Measurements from ENCODE around the gene MFN1.

Gene MFN1

DNA sequence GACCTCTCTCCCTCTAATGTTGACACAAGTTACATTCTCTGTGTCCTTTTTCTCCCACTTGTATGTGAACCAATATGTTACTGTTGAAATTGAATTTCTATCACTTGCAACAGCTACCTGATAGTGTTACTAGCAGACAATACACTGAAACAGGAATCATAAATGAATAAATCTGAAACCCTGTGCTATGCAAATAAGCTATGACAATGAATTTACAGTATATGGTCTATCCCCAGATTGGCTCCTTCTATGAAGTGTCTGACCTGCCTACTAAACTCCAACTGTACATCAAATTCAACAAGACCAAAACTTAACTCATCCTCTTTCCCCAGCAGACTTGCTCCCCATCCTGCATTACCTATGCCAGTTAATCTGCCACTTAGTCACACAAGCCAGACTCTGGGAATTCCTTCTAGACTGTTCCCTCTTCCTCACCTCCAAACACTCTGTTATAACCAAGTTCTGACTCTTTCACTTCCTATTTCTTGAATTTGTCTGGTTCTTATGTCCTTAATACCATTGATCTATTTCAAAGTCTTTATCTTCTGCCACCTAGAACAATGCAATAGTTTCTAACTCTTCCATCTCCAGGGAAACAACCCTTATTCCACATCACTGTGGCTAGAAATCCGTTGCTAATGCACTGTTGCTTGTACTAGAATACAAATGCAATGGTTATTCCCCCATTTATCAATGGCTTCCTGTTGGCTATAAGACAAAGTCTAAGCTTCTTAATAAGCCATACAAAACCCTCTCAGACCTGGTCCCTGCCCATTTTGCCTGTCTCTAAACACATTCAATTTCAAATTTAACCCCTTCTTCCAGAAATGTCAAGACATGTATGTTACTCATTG is 38.1 kb upstream of the MFN1 start (continued):
- TF ChIP-seq ZNF18 (tag by site-specific recombination; IDR thresholded peaks at IDR 0.05), result no peak
- no peak for TF ChIP-seq SP3 (tag by site-specific recombination; IDR thresholded peaks at IDR 0.05)

GRCh38 chr3:179318876-179319275 is 28.6 kb upstream of the MFN1 start:
- TF ChIP-seq ZNF16 (tag by site-specific recombination; IDR thresholded peaks at IDR 0.05; ENCODE audit: low read depth), result no peak
- no peak for TF ChIP-seq MZF1 (tag by site-specific recombination; IDR thresholded peaks at IDR 0.05; ENCODE audit: borderline replicate concordance)
- TF ChIP-seq, protein P1, sequence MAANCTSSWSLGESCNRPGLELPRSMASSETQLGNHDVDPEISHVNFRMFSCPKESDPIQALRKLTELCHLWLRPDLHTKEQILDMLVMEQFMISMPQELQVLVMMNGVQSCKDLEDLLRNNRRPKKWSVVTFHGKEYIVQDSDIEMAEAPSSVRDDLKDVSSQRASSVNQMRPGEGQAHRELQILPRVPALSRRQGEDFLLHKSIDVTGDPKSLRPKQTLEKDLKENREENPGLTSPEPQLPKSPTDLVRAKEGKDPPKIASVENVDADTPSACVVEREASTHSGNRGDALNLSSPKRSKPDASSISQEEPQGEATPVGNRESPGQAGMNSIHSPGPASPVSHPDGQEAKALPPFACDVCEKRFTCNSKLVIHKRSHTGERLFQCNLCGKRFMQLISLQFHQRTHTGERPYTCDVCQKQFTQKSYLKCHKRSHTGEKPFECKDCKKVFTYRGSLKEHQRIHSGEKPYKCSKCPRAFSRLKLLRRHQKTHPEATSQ (tag by site-specific recombination; IDR thresholded peaks at IDR 0.05), result no peak
- TF ChIP-seq ZNF530 (tag by site-specific recombination; IDR thresholded peaks at IDR 0.05; ENCODE audit: low read depth), result no peak
- TF ChIP-seq, protein P2, sequence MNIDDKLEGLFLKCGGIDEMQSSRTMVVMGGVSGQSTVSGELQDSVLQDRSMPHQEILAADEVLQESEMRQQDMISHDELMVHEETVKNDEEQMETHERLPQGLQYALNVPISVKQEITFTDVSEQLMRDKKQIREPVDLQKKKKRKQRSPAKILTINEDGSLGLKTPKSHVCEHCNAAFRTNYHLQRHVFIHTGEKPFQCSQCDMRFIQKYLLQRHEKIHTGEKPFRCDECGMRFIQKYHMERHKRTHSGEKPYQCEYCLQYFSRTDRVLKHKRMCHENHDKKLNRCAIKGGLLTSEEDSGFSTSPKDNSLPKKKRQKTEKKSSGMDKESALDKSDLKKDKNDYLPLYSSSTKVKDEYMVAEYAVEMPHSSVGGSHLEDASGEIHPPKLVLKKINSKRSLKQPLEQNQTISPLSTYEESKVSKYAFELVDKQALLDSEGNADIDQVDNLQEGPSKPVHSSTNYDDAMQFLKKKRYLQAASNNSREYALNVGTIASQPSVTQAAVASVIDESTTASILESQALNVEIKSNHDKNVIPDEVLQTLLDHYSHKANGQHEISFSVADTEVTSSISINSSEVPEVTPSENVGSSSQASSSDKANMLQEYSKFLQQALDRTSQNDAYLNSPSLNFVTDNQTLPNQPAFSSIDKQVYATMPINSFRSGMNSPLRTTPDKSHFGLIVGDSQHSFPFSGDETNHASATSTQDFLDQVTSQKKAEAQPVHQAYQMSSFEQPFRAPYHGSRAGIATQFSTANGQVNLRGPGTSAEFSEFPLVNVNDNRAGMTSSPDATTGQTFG (tag by site-specific recombination; IDR thresholded peaks at IDR 0.05; ENCODE audit: borderline replicate concordance), result no peak
- TF ChIP-seq ZNF280D (tag by site-specific recombination; IDR thresholded peaks at IDR 0.05), result no peak
- no peak for TF ChIP-seq ZNF610 (tag by site-specific recombination; IDR thresholded peaks at IDR 0.05; ENCODE audit: borderline replicate concordance)
- TF ChIP-seq GLI4 (tag by site-specific recombination; IDR thresholded peaks at IDR 0.05), result no peak
- TF ChIP-seq TSHZ1 (tag by site-specific recombination; IDR thresholded peaks at IDR 0.05; ENCODE audit: borderline replicate concordance), result no peak
- no peak for TF ChIP-seq BCL6B (tag by site-specific recombination; IDR thresholded peaks at IDR 0.05)
- TF ChIP-seq ZNF596 (tag by site-specific recombination; IDR thresholded peaks at IDR 0.05), result no peak
- no peak for TF ChIP-seq ZNF274 (IDR thresholded peaks at IDR 0.05; ENCODE audit: low read length)
- no peak for TF ChIP-seq ZNF274 (tag by site-specific recombination; IDR thresholded peaks at IDR 0.05; ENCODE audit: borderline replicate concordance)
- TF ChIP-seq ZFP41 (tag by site-specific recombination; IDR thresholded peaks at IDR 0.05; ENCODE audit: borderline replicate concordance), result no peak
- ChIA-PET CTCF (interaction anchor here (1.4 kb wide), 1 partner anchor 215 kb away, joined by 6 read pairs; no protein-coding TSS in a partner anchor), POLR2A (no interaction called here)
- Histone ChIP-seq H3K27ac (ENCODE audit: extremely low read depth, low read depth, low read length) (no peak overlapping the region), H3K4me1 (ENCODE audit: control insufficient read depth, insufficient read depth, low read length) (no peaks in the 10 kb centered on the region), H3K9me3 (ENCODE audit: control insufficient read depth, insufficient read depth, low read depth, low read length) (no peaks in the 10 kb centered on the region), H3K36me3 (ENCODE audit: control insufficient read depth in 2 of 2, insufficient read depth in 1 of 2, low read length in 2 of 2) (no peaks in the 10 kb centered on the region), H3K4me3 (ENCODE audit: low read depth, low read length) (no peak overlapping the region)
